ENCODE data around the gene NOXA1. TPM values are rescaled to one million over a fixed set of nuclear protein-coding genes. Genes with fewer than 3 reads are reported as not detected.

Gene NOXA1
- total RNA-seq, 1 experiment from 2014 or later: 0.28 TPM

DNA sequence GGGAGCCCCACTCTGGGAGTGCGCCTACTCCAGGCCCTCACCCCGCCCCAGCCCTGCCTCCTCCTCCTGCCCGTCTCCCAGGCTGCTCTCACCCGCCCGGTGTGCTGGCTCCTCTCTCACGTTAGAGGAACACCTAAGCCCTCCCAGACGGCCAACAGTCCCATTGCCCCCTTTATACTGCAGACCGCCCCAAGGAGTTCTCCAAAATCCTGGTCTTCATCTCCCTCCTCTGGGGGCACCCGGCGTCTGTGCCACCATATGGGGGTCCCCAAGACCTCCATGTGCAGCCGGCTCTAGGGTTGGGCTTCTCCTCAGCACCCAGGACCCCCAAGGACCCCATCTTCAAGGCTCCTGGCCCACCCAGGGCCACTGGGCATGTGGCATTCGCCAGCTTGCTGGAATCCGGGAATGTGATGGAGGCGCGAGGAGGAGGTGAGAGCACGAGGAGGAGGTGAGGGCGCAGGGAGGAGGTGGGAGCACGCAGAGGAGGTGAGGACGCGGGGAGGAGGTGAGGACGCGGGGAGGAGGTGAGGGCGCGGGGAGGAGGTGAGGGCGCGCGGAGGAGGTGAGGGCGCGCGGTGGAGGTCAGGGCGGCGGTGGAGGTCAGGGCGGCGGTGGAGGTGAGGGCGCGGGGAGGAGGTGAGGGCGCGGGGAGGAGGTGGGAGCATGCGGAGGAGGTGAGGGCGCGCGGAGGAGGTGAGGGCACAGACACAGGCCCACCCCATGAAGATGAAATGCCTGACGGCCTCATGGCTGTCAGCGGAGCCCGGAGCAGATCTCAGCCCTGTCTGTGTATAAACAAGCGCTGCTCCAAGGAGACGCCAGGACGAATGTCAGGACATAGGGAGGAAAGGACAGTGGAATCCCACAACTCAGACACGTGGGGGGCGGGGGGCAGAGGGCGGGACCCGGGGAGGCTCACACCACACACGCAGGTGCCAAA lies 41.4 kb upstream of the NOXA1 start:
- Histone ChIP-seq H3K9me3 (ENCODE audit: low read depth, low read length, poor library complexity, severe bottlenecking) (no peaks in the 10 kb centered on the region), H3K4me1 (ENCODE audit: insufficient read depth, low read length, poor library complexity, severe bottlenecking) (no peaks in the 10 kb centered on the region), H3K36me3 (ENCODE audit: insufficient read depth, low read length, poor library complexity, severe bottlenecking) (no peaks in the 10 kb centered on the region), H3K27ac (ENCODE audit: low read depth, low read length, poor library complexity, severe bottlenecking) (no peak overlapping the region), H3K27me3 (replicated peaks; ENCODE audit: insufficient read depth, low read depth, low read length, poor library complexity) (no peaks in the 10 kb centered on the region), H3K4me3 (ENCODE audit: low read depth, low read length, poor library complexity, severe bottlenecking) (no peak overlapping the region)
- intact Hi-C loops (cut with micrococcal nuclease; ENCODE audit: unreplicated experiment): no loop called here
- ChIA-PET POLR2A (ENCODE audit: low non-redundant PET) (no interaction called here), CTCF (no interaction called here)
- no TSS peak for BruUV-seq (replicated peaks)
- TF ChIP-seq CTCF (conservative IDR thresholded peaks at IDR 0.05; ENCODE audit: low read depth, low read length) (no peak), EZH2 (IDR thresholded peaks at IDR 0.05; ENCODE audit: borderline replicate concordance, low read depth, low read length, poor library complexity, severe bottlenecking) (no peak)
- no peak for DNase-seq (ENCODE audit: low spot score)

- no peak for DNase-seq (ENCODE audit: low spot score)
- Histone ChIP-seq H3K36me3 (ENCODE audit: insufficient read depth, low read length, poor library complexity, severe bottlenecking) (no peaks in the 10 kb centered on the region), H3K27ac (ENCODE audit: low read depth, low read length, poor library complexity, severe bottlenecking) (no peak overlapping the region), H3K4me3 (ENCODE audit: low read depth, low read length, poor library complexity, severe bottlenecking) (no peak overlapping the region), H3K27me3 (replicated peaks; ENCODE audit: insufficient read depth, low read depth, low read length, poor library complexity) (no peaks in the 10 kb centered on the region), H3K4me1 (ENCODE audit: insufficient read depth, low read length, poor library complexity, severe bottlenecking) (no peaks in the 10 kb centered on the region), H3K9me3 (ENCODE audit: low read depth, low read length, poor library complexity, severe bottlenecking) (no peaks in the 10 kb centered on the region)
- BruUV-seq (replicated peaks): no TSS peak
- CTCF ChIA-PET: no interaction called here
- POLR2A ChIA-PET (ENCODE audit: low non-redundant PET): no interaction called here
- no peak for TF ChIP-seq EZH2 (IDR thresholded peaks at IDR 0.05; ENCODE audit: borderline replicate concordance, low read depth, low read length, poor library complexity, severe bottlenecking)
- TF ChIP-seq CTCF (conservative IDR thresholded peaks at IDR 0.05; ENCODE audit: low read depth, low read length): no peak
- intact Hi-C loops (cut with micrococcal nuclease; ENCODE audit: unreplicated experiment): no loop called here
These were observed 40.6 kb upstream of the NOXA1 start for GRCh38 chr9:137382444-137383080.

DNA sequence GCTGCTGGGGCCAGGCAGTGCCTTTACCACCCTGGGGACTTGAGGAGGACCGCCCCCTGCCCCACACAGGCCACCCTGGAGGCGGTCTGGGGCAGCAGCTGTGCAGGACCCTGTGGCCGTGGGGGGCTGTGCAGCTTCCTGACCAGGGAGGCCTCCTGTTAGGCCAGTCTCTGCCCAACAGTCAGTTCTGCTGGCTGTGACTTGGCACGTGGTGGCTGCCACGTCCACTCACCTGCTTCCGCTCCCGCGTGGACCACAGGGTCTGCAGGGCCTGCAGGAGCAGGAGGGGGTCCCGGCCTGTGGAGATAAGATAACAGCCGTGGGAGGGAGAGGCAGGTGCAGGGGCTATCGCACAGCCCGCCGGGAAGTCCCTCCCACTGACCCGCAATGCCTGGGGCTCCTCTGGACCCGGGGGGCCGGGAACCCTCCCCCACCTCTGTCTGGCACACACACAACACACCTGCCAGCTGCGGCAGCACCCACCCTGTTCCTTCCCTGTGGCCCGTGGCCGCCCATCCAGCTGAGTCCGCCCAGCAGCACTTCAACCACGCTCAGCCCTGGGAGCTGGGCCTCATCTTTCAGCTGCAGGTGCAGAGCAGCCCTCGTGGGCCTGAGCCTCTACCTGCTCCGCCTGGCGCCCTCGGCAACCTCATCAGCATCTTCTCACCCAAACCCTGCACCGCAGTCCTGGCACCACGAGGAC lies 40.0 kb upstream of the NOXA1 start:
- H3K9me3 ChIP-seq (ENCODE audit: low read depth, low read length, poor library complexity, severe bottlenecking): no peaks in the 10 kb centered on the region
- no peak for DNase-seq (ENCODE audit: low spot score)
- H3K27ac ChIP-seq (ENCODE audit: low read depth, low read length, poor library complexity, severe bottlenecking): no peak overlapping the region
- ChIA-PET CTCF (no interaction called here), POLR2A (ENCODE audit: low non-redundant PET) (no interaction called here)
- TF ChIP-seq CTCF (conservative IDR thresholded peaks at IDR 0.05; ENCODE audit: low read depth, low read length): no peak
- TF ChIP-seq EZH2 (IDR thresholded peaks at IDR 0.05; ENCODE audit: borderline replicate concordance, low read depth, low read length, poor library complexity, severe bottlenecking): no peak
- H3K4me1 ChIP-seq (ENCODE audit: insufficient read depth, low read length, poor library complexity, severe bottlenecking): no peaks in the 10 kb centered on the region
- no TSS peak for BruUV-seq (replicated peaks)
- intact Hi-C loops (cut with micrococcal nuclease; ENCODE audit: unreplicated experiment): no loop called here
- no peak overlapping the region for H3K4me3 ChIP-seq (ENCODE audit: low read depth, low read length, poor library complexity, severe bottlenecking)
- no peaks in the 10 kb centered on the region for H3K27me3 ChIP-seq (replicated peaks; ENCODE audit: insufficient read depth, low read depth, low read length, poor library complexity)
- H3K36me3 ChIP-seq (ENCODE audit: insufficient read depth, low read length, poor library complexity, severe bottlenecking): no peaks in the 10 kb centered on the region
